ENCODE measurements around the gene EFHD1.
"Not testable (repeated sequence)": the region's sequence is repeated elsewhere in the genome, so short reads cannot be mapped to it uniquely, and the experiment has no call there.

EFHD1 gene

DNA sequence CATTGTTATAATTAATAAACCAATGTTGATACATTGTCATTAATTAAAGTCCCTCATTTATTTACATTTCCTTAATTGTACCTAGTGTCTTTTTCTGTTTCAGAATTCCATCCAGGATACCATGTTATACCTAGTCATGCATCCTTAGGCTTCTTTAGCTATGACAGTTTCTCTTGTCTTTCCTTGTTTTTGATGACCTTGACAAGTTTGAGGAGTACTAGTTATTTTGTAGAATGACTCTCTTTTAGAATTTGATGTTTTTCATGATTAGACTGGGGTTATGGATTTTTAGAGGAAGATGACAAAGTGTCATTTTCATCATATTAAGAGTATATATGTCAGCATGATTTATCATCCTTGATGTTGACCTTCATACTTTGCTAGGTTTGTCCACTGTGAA lies 80.1 kb downstream of the EFHD1 start:
- no peak for DNase-seq (ENCODE audit: low read depth)
- TF ChIP-seq CTCF (conservative IDR thresholded peaks at IDR 0.05; ENCODE audit: control insufficient read depth, insufficient read depth, low read depth, low read length): no peak
- no peak overlapping the region for H3K4me3 ChIP-seq (ENCODE audit: control insufficient read depth, low read depth, low read length)

GRCh38 chr2:232714969-232715368 lies 81.6 kb downstream of the EFHD1 start:
- no peak for TF ChIP-seq CTCF (conservative IDR thresholded peaks at IDR 0.05; ENCODE audit: control insufficient read depth, insufficient read depth, low read depth, low read length)
- DNase-seq (ENCODE audit: low read depth): peak; percentile 11
- H3K4me3 ChIP-seq (ENCODE audit: control insufficient read depth, low read depth, low read length): no peak overlapping the region

- not testable (repeated sequence) for H3K4me3 ChIP-seq (ENCODE audit: control insufficient read depth, low read depth, low read length); DNase-seq (ENCODE audit: low read depth)
These were observed 86.7 kb downstream of the EFHD1 start for GRCh38 chr2:232720056-232720455.

DNA sequence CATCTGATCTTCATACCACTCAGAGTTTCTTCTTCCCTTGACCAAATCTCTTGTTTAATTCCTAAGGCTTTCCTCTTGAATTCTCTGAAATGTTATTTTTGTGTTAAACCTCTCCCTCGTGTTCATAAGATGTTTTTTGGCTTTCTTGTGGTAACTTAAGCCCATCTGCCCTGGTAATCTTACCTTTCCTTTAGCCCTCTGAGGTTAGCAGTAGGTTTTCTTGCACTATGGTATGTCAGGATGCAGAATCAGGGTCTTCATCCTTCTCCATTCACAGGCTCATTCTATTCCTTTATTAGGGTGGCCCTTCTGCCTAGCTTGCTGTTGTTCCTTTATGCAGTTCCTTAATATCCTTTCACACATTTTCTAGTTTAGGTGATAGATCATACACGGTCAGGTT lies 87.9 kb downstream of the EFHD1 start:
- H3K4me3 ChIP-seq (ENCODE audit: control insufficient read depth, low read depth, low read length): no peak overlapping the region
- no peak for DNase-seq (ENCODE audit: low read depth)
- TF ChIP-seq CTCF (conservative IDR thresholded peaks at IDR 0.05; ENCODE audit: control insufficient read depth, insufficient read depth, low read depth, low read length): no peak

GRCh38 chr2:232721882-232722281 lies 88.5 kb downstream of the EFHD1 start:
- no peak overlapping the region for H3K4me3 ChIP-seq (ENCODE audit: control insufficient read depth, low read depth, low read length)
- no peak for TF ChIP-seq CTCF (conservative IDR thresholded peaks at IDR 0.05; ENCODE audit: control insufficient read depth, insufficient read depth, low read depth, low read length)
- DNase-seq (ENCODE audit: low read depth): no peak

DNA sequence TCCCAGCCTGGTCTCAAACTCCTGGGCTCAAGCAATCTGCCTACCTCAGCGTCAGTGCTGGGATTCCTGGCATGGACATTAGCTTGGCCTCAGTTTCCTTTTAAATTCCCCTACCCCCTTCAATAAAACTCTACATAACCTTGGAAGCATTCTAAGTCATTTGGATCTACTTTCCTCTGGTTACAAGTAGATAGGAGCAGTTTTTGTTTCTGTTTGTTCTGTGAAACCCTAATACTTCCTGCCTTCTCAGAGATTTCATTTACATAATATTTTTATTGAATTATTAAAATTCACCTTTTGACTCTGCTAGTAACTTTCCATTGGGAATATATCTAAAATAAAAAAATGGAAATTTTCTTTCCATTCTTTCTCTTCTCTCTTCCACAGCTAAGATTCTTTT lies 89.6 kb downstream of the EFHD1 start:
- no peak for TF ChIP-seq CTCF (conservative IDR thresholded peaks at IDR 0.05; ENCODE audit: control insufficient read depth, insufficient read depth, low read depth, low read length)
- H3K4me3 ChIP-seq (ENCODE audit: control insufficient read depth, low read depth, low read length): no peak overlapping the region
- no peak for DNase-seq (ENCODE audit: low read depth)

DNA sequence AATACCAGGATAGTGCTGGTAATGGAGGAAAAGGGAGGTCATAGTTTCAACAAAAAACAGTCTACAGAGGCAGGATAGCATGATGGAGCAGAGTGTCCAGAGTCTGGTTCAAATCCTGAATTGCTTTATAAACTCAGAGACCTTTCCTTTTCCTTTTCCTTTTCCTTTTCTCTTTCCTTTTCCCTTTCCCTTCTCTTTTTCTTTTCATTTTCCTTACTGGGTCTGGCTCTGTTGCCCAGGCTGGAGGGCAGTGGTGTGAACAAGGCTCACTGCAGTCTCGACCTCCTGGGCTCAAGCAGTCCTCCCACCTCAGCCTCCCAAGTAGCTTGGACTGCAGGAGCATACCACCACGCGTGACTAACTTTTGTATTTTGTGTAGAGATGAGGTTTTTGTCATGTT lies 95.4 kb downstream of the EFHD1 start:
- DNase-seq (ENCODE audit: low read depth): no peak
- no peak for TF ChIP-seq CTCF (conservative IDR thresholded peaks at IDR 0.05; ENCODE audit: control insufficient read depth, insufficient read depth, low read depth, low read length)
- no peak overlapping the region for H3K4me3 ChIP-seq (ENCODE audit: control insufficient read depth, low read depth, low read length)
